ENCODE results near the gene ELMOD3.
A peak's percentile ranks its signal among the peaks of the same experiment; 100 is the strongest.

The ELMOD3 gene

DNA sequence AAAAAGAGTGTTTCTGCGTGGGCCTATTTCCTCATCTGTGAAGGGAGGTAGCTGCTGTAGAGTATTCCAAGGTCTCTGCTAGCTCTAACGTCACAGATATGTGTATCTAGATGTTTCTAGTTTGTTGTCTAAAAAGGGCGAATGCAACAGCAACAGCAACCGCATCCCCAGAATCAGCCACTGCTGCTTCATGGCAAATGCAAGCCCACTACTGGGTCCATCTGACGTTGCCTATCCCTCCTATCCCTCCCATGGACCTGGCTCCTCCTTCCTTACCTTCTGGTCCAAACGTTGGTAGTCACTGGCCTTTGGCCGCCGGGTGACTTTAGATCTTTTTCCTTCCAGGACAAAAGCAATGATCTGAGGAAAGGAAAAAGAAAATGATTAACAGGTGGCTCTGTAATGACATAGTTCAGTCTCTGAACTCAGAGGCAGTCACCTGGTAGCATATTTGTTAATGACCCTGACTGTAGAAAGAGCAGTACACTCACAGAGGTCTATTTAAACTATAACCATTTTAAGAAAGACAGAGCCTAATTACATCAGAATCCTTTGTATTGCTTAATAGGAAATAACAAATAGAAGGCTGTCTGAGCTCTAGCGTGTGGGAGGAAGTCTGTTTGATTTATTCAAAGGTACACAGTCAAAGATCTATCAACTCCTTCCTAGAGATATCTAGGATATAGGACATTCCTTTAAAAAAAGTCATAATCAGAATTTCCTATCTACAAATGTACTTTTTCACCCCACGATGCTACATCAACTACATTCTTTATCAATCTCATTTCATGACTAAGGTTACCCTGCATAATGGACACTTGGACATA lies 29.7 kb upstream of the ELMOD3 start:
- Histone ChIP-seq H3K79me2 (ENCODE audit: low read length) (peaks cover 74% of the 10 kb centered on the region), H3K9me3 (ENCODE audit: insufficient read depth, low read length) (no peaks in the 10 kb centered on the region), H3K4me2 (ENCODE audit: low read length) (peak overlapping the region; percentile 96), H4K20me1 (ENCODE audit: insufficient read depth, low read length) (peaks cover 51% of the 10 kb centered on the region), H3K36me3 (replicated peaks; ENCODE audit: low read depth, low read length) (peaks cover 58% of the 10 kb centered on the region), H3K27me3 (ENCODE audit: low read depth, low read length) (no peaks in the 10 kb centered on the region), H3K4me3 (ENCODE audit: low read length) (peak overlapping the region; percentile 96; the same call in 1 of the 2 replicates), H3K4me1 (ENCODE audit: low read length) (peaks cover 20% of the 10 kb centered on the region), H2AFZ (ENCODE audit: low read depth, low read length) (no peak overlapping the region), H3K9ac (ENCODE audit: low read length) (no peak overlapping the region), H3K27ac (ENCODE audit: low read length) (no peak overlapping the region)
- TF ChIP-seq EZH2phosphoT487 (IDR thresholded peaks at IDR 0.05; ENCODE audit: low read depth) (no peak), CTCF (IDR thresholded peaks at IDR 0.05; ENCODE audit: low read depth, low read length) (no peak)

- Histone ChIP-seq H3K79me2 (ENCODE audit: low read length) (peaks cover 68% of the 10 kb centered on the region), H3K27me3 (ENCODE audit: low read depth, low read length) (no peaks in the 10 kb centered on the region), H3K9ac (ENCODE audit: low read length) (0 out of 2 replicates have a peak overlapping the region, but pooled peaks have one; percentile 99), H3K9me3 (ENCODE audit: insufficient read depth, low read length) (no peaks in the 10 kb centered on the region), H4K20me1 (ENCODE audit: insufficient read depth, low read length) (peaks cover 48% of the 10 kb centered on the region), H3K4me2 (ENCODE audit: low read length) (peak overlapping the region; percentile 96), H3K4me1 (ENCODE audit: low read length) (peaks cover 20% of the 10 kb centered on the region), H3K36me3 (replicated peaks; ENCODE audit: low read depth, low read length) (peaks cover 53% of the 10 kb centered on the region), H2AFZ (ENCODE audit: low read depth, low read length) (no peak overlapping the region), H3K27ac (ENCODE audit: low read length) (no peak overlapping the region), H3K4me3 (ENCODE audit: low read length) (peak overlapping the region; percentile 96)
- TF ChIP-seq CTCF (IDR thresholded peaks at IDR 0.05; ENCODE audit: low read depth, low read length) (no peak), EZH2phosphoT487 (IDR thresholded peaks at IDR 0.05; ENCODE audit: low read depth) (no peak)
Observed at GRCh38 chr2:85325466-85325811, 29.1 kb upstream of the ELMOD3 start.

- peaks cover 38% of the 10 kb centered on the region for H4K20me1 ChIP-seq (ENCODE audit: insufficient read depth, low read length)
- TF ChIP-seq EZH2phosphoT487 (IDR thresholded peaks at IDR 0.05; ENCODE audit: low read depth): no peak
- TF ChIP-seq CTCF (IDR thresholded peaks at IDR 0.05; ENCODE audit: low read depth, low read length): no peak
- H3K36me3 ChIP-seq (replicated peaks; ENCODE audit: low read depth, low read length): peaks cover 41% of the 10 kb centered on the region
Observed at GRCh38 chr2:85326406-85327159, 28.0 kb upstream of the ELMOD3 start.

More at GRCh38 chr2:85326406-85327159, 28.0 kb upstream of the ELMOD3 start:
- Histone ChIP-seq H3K4me3 (ENCODE audit: low read length) (peak overlapping the region; percentile 96), H3K4me2 (ENCODE audit: low read length) (peak overlapping the region; percentile 96), H3K79me2 (ENCODE audit: low read length) (peaks cover 57% of the 10 kb centered on the region), H3K9ac (ENCODE audit: low read length) (peak overlapping the region; percentile 99), H3K27me3 (ENCODE audit: low read depth, low read length) (no peaks in the 10 kb centered on the region), H2AFZ (ENCODE audit: low read depth, low read length) (no peak overlapping the region), H3K27ac (ENCODE audit: low read length) (peak overlapping the region; percentile 84), H3K9me3 (ENCODE audit: insufficient read depth, low read length) (no peaks in the 10 kb centered on the region), H3K4me1 (ENCODE audit: low read length) (peaks cover 31% of the 10 kb centered on the region)

Measured in OCI-LY3 (cell line).